Testis (tissue), 5 donors: ENCODE data around the gene NOS1. TPM values are rescaled to one million over a fixed set of nuclear protein-coding genes. Genes with fewer than 3 reads are reported as not detected.

ENCODE experiments used
- DNase-seq: peaks from one replicate; pipeline ENCODE4 v3.0.0-alpha.2; 2019
- H3K27ac ChIP-seq, 2 donors: fragments of 200-600 bp; sonication (generic); one replicate each; pipeline ENCODE4 v1.5.1; 2019
- H3K27me3 ChIP-seq: fragments of 200-600 bp; sonication (generic); one replicate; pipeline ENCODE4 v1.5.1; 2019
- H3K36me3 ChIP-seq: fragments of 200-600 bp; sonication (generic); one replicate; pipeline ENCODE4 v1.5.1; 2017; ENCODE audit warnings: low read depth; ENCODE audit errors: missing control alignments
- H3K4me1 ChIP-seq: fragments of 200-600 bp; sonication (generic); one replicate; pipeline ENCODE4 v1.5.1; 2019
- H3K4me3 ChIP-seq, 2 donors: fragments of 200-600 bp; sonication (generic); one replicate each; pipeline ENCODE4 v1.5.1; 2017 to 2019
- H3K9me3 ChIP-seq: fragments of 200-600 bp; sonication (generic); one replicate; pipeline ENCODE4 v1.5.1; 2017
- POLR2A ChIP-seq: fragments of 450-650 bp; IDR thresholded peaks from one replicate; pipeline ENCODE4 v1.6.1; 2017; ENCODE audit warnings: antibody characterized with exemption, mild to moderate bottlenecking, moderate library complexity
- WGBS, 2 donors: methylation state at CpG; one replicate each; pipeline ENCODE4 v1.1.5; 2018; 5-methylcytosine and 5-hydroxymethylcytosine counted together
- intact Hi-C: fragments of 100-400 bp; cut with DNase I; formaldehyde crosslinking; loops from one replicate; pipeline ENCODE4 v1.15.1; 2023; ENCODE audit warnings: low total_unique reads
- long read RNA-seq, 2 donors: transcript quantifications; one replicate each; lab custom pipeline, GENCODE V29; 2026
- polyA plus RNA-seq: library from polyadenylated mRNA; stranded (reverse); fragments of 350-450 nt; fragmentation: Illumina TruSeq; extraction: RNeasy Lipid Tissue Mini Kit (QIAGEN cat#74804); gene quantifications from one replicate; pipeline ENCODE4 v1.2.3, GENCODE V29; 2014; ENCODE audit warnings: low read depth, low replicate concordance; ENCODE audit not compliant: insufficient read depth
- total RNA-seq, 2 donors: library from RNA; depleted of rRNA; stranded (reverse); fragments of >200 nt; gene quantifications; one replicate each; pipeline ENCODE4 v1.2.3, GENCODE V29; 2016
- TF ChIP-seq, protein P1 (sequence below), 3 experiments: fragments of 450-650 bp in 2 of 3; fragments of 200-600 bp in 1 of 3; sonication (generic) in 1 of 3; IDR thresholded peaks; one replicate each; pipeline ENCODE4 v1.5.1; 2016 to 2019; ENCODE audit warnings: antibody characterized with exemption in 3 of 3, mild to moderate bottlenecking in 2 of 3, moderate library complexity in 1 of 3

The NOS1 gene
- total RNA-seq = 1 to 10 TPM; 3.1 to 3.8 TPM
- 1.5 TPM for polyA plus RNA-seq
- long read RNA-seq, donor 1 = 0 reads
- long read RNA-seq, donor 2 = 0 reads

GRCh38 chr12:117361347-117361751 lies at the start of gene NOS1:
TSS of gene NOS1 (minus strand) at chr12:117361626. CDS start at chr12:117331069, 30,557 bp downstream.
- Histone ChIP-seq H3K4me3 (peak within 1 kb of the TSS; percentile 36 to 48), H3K4me1 (no peaks in the 10 kb centered on the region), H3K9me3 (no peaks in the 10 kb centered on the region), H3K27me3 (no peaks in the 10 kb centered on the region), H3K27ac (no peak within 1 kb of the TSS), H3K36me3 (no peaks in the 10 kb centered on the region)
- DNase-seq = no peak
- WGBS, 2 donors = 2 to 5% methylated on average over 19 to 25 of the region's 33 CpGs
- TF ChIP-seq, protein P1, sequence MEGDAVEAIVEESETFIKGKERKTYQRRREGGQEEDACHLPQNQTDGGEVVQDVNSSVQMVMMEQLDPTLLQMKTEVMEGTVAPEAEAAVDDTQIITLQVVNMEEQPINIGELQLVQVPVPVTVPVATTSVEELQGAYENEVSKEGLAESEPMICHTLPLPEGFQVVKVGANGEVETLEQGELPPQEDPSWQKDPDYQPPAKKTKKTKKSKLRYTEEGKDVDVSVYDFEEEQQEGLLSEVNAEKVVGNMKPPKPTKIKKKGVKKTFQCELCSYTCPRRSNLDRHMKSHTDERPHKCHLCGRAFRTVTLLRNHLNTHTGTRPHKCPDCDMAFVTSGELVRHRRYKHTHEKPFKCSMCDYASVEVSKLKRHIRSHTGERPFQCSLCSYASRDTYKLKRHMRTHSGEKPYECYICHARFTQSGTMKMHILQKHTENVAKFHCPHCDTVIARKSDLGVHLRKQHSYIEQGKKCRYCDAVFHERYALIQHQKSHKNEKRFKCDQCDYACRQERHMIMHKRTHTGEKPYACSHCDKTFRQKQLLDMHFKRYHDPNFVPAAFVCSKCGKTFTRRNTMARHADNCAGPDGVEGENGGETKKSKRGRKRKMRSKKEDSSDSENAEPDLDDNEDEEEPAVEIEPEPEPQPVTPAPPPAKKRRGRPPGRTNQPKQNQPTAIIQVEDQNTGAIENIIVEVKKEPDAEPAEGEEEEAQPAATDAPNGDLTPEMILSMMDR (IDR thresholded peaks at IDR 0.05) = no peak
- no peak for TF ChIP-seq POLR2A
- intact Hi-C loops = loop anchor here (10.0 kb wide), 2 partner anchors 233 to 473 kb away; no protein-coding TSS in a partner anchor

- Histone ChIP-seq H3K4me3 (no peak overlapping the region), H3K9me3 (no peaks in the 10 kb centered on the region), H3K36me3 (no peaks in the 10 kb centered on the region), H3K4me1 (peaks cover 4% of the 10 kb centered on the region), H3K27me3 (no peaks in the 10 kb centered on the region), H3K27ac (no peak overlapping the region)
- no peak for TF ChIP-seq POLR2A
- TF ChIP-seq, protein P1 (IDR thresholded peaks at IDR 0.05) = no peak
- intact Hi-C loops = no loop called here
- DNase-seq = no peak
Measured at GRCh38 chr12:117409286-117409685, 47.9 kb upstream of the NOS1 start.

- Histone ChIP-seq H3K27me3 (no peaks in the 10 kb centered on the region), H3K4me1 (peaks cover 4% of the 10 kb centered on the region), H3K27ac (no peak overlapping the region), H3K9me3 (no peaks in the 10 kb centered on the region), H3K36me3 (no peaks in the 10 kb centered on the region), H3K4me3 (no peak overlapping the region)
- TF ChIP-seq, protein P1 (IDR thresholded peaks at IDR 0.05) = no peak
- TF ChIP-seq POLR2A = no peak
- WGBS, 2 donors = 46 to 50% methylated on average over 8 to 11 of the region's 11 CpGs
- intact Hi-C loops = no loop called here
- peak; percentile 69 for DNase-seq
Measured at GRCh38 chr12:117408161-117408791, 46.9 kb upstream of the NOS1 start.

DNA sequence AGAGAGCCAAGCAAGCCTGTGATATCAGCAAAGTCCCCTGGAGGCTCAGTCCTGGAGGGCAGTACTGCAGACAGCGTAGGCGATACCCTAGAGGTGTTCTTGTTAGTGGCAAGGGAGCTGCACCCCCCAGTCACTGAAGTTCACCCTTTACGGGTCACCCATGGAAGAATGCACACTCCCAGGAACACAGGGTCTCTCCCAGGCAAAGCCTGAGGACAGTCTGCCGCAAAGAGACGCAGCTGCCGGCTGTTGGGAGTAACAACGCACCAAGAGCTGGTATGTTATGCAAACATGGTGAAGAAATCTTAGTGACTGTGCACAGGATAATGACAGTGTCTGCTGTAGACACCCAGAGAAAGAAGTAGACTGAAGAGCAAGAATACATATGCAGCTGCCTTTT lies 43.5 kb upstream of the NOS1 start:
- Histone ChIP-seq H3K9me3 (no peaks in the 10 kb centered on the region), H3K36me3 (no peaks in the 10 kb centered on the region), H3K27me3 (no peaks in the 10 kb centered on the region), H3K4me3 (no peak overlapping the region), H3K4me1 (peaks cover 4% of the 10 kb centered on the region), H3K27ac (no peak overlapping the region)
- intact Hi-C loops = no loop called here
- WGBS, 2 donors = 80 to 90% methylated on average over 7 of the region's 7 CpGs
- no peak for DNase-seq
- no peak for TF ChIP-seq POLR2A
- TF ChIP-seq, protein P1 (IDR thresholded peaks at IDR 0.05) = no peak
